22Rv1 (cell line): ENCODE measurements around the gene FAU.

Experiments
- H3K27ac ChIP-seq: fragments of 450-650 bp; 2 replicates; pipeline ENCODE4 v1.5.1; 2017
- ZFX ChIP-seq: fragments of 450-650 bp; IDR thresholded peaks from 2 replicates; pipeline ENCODE4 v1.6.1; 2017; ENCODE audit warnings: antibody characterized with exemption, borderline replicate concordance
- TF ChIP-seq, protein P1 (sequence below): fragments of 450-650 bp; IDR thresholded peaks from 2 replicates; pipeline ENCODE4 v1.5.1; 2017; ENCODE audit warnings: mild to moderate bottlenecking

FAU gene

DNA sequence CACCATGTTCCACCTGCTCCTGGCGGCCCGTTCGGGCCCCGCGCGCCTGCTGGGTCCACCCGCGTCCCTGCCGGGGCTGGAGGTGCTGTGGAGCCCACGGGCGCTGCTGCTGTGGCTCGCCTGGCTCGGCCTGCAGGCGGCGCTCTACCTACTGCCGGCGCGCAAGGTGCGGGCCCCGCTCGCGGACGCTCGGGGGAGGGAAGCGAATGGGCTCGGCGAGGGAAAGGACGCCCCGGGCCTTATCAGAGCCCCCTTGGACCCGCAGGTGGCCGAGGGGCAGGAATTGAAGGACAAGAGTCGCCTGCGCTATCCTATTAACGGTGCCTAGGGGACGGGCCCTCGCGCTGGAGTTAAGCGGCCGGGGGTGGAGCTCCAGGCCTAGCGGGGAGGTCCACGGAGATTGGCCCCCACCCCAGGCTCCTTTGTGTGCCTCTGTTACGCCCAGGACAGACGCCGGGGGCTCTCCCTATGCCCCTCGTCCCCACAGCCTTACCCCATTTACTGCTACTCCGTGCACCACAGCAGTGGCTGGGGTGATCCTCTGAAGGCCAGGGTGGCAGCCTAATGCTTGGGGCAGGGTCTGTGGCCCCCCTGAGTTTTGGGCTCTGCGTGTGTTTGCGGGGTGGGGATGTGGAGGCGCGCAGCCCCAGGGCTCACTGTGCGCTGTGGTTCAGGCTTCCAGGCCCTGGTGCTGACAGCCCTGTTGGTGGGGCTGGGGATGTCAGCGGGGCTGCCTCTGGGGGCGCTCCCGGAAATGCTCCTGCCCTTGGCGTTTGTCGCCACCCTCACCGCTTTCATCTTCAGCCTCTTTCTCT is 9.2 kb downstream of the FAU start:
- peak overlapping the region; percentile 99 for H3K27ac ChIP-seq

DNA sequence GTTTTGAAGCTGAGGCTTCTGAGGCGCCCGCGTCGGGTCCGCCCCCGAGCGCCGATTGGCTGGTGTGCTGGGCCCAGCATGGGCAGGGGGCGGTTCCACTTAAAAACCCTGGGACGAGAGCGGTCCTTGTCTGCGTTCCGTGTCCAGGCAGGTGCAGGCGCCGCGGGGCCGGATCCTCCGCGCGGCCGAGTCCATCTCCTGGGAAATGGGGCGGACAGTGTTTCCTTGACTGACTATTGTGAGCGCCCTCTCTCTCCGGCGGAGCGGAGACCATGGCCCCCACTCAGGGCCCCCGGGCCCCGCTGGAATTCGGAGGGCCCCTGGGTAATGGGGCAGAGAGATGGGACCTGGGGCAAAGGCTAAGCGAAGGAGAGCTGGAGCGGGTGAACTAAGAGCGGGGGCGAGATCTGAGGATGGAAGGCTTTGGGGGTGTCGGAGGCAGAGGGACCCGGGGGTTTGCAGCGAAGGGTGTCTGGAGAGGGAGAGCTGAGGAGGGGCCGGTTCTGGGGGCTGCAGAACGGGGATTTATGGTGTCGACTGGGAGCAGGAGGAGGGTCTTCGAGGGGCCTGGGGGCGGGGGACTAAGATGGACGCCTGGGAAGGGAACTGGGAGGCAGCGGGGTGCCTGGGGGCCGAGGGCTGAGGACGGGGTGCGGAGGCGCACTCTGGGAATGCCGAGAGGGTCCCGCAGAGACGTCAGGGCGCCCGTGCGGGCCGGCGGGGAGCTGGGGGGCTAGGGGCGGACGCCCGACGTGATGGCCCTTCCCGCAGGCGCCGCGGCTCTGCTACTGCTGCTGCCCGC is 10.0 kb downstream of the FAU start, which contains the start of gene TM7SF2:
Gene TM7SF2, plus strand, starts transcription at position 129 of the 802 bp plus-strand sequence. Its CDS starts 144 bp downstream, at position 273.
- H3K27ac ChIP-seq = peak within 1 kb of the TSS; percentile 99

More for the DNA sequence above, 9.2 kb downstream of the FAU start:
- TF ChIP-seq, protein P1, sequence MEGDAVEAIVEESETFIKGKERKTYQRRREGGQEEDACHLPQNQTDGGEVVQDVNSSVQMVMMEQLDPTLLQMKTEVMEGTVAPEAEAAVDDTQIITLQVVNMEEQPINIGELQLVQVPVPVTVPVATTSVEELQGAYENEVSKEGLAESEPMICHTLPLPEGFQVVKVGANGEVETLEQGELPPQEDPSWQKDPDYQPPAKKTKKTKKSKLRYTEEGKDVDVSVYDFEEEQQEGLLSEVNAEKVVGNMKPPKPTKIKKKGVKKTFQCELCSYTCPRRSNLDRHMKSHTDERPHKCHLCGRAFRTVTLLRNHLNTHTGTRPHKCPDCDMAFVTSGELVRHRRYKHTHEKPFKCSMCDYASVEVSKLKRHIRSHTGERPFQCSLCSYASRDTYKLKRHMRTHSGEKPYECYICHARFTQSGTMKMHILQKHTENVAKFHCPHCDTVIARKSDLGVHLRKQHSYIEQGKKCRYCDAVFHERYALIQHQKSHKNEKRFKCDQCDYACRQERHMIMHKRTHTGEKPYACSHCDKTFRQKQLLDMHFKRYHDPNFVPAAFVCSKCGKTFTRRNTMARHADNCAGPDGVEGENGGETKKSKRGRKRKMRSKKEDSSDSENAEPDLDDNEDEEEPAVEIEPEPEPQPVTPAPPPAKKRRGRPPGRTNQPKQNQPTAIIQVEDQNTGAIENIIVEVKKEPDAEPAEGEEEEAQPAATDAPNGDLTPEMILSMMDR = peak; percentile 98
- TF ChIP-seq ZFX = no peak

DNA sequence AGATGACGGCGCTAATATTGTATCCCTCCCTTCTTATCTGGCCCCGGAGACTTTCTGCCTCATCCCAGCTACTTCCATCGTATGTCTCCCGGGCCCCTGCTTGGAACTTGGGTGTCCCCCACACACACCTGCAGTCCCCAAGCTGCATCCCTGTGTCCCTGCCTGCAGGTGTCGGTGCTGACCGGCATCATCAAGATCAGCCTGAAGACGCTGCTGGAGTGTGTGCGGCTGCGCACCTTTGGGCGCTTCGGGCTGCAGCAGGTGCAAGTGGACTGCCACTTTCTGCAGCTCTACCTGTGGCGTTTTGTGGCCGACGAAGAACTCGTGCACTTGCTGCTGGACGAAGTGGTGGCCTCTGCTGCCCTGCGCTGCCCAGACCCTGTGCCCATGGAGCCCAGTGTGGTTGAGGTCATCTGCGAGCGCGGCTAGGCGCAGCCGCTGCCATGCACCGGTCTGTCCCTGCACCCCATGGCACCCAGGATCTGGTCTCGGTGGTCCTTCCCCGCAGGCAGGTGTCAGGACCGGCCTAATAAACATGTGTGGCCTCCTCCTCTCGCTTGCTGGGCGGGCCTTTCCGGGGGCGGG is 10.7 kb downstream of the FAU start:
- TF ChIP-seq ZFX = no peak
- TF ChIP-seq, protein P1 = no peak
- peak overlapping the region; percentile 99 for H3K27ac ChIP-seq

More for the DNA sequence above, 10.0 kb downstream of the FAU start, which contains the start of gene TM7SF2:
- TF ChIP-seq, protein P1 = no peak
- TF ChIP-seq ZFX = no peak

DNA sequence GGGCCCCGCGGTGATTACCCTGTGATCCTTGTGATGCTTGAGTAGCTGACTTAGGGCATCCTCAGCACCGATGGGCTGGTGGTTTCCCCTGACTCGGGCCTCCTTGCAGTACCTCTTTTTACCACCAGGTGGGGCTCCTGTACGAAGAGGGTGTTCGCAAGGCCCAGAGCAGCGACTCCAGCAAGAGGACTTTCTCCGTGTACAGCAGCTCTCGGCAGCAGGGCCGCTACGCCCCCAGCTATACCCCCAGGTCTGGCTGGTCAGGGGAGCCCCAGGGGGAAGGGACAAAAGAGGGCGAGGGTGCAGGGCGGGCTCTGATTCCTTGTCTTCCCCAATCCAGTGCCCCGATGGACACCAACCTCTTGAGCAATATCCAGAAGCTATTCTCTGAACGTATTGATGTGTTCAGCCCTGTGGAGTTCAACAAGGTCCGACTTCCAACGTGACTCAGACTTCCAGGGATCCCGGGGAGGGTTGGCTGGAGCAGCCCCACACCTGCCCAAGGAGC is 11.5 kb downstream of the FAU start:
- H3K27ac ChIP-seq = peak overlapping the region; percentile 99

DNA sequence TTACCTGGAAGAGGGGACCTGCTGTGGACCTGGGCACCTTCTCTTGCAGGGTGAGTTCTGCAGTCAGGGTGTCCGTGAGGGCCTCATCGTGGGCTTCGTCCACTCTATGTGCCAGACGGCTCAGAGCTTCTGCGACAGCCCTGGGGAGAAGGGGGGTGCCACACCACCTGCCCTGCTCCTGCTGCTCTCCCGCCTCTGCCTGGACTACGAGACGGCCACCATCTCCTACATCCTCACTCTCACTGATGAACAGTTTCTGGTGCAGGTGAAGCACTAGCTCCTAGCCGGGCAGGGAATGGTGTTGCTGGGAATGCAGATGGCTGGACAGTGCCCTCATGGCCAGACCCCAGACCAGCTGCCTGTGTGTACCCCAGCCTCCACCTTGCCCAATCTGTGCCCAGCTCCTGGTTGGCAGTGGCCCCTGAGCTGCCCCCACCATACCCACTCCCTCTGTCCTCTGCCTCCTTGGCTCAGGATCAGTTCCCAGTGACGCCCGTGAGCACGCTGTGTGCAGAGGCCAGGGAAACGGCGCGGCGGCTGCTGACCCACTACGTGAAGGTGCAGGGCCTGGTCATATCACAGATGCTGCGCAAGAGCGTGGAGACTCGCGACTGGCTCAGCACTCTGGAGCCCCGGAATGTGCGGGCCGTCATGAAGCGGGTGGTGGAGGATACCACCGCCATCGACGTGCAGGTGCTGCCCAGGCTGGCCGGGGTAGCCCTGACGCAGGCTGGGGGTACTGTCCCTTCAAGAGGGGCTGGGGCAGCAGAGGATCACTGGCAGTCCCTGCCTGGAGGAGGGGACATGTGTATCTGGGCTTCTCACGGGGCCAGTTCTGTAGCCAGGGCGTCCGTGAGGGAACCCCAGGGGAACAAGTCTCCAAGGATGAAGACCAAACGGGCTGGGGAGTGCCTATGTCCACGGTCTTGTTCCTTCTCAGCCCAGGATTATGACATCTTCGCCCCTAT is 12.4 kb downstream of the FAU start:
- no peak for TF ChIP-seq ZFX
- TF ChIP-seq, protein P1 = no peak
- H3K27ac ChIP-seq = peak overlapping the region; percentile 99; the same call in 1 of the 2 replicates

More for the DNA sequence above, 11.5 kb downstream of the FAU start:
- TF ChIP-seq, protein P1 = peak; percentile 96
- no peak for TF ChIP-seq ZFX

DNA sequence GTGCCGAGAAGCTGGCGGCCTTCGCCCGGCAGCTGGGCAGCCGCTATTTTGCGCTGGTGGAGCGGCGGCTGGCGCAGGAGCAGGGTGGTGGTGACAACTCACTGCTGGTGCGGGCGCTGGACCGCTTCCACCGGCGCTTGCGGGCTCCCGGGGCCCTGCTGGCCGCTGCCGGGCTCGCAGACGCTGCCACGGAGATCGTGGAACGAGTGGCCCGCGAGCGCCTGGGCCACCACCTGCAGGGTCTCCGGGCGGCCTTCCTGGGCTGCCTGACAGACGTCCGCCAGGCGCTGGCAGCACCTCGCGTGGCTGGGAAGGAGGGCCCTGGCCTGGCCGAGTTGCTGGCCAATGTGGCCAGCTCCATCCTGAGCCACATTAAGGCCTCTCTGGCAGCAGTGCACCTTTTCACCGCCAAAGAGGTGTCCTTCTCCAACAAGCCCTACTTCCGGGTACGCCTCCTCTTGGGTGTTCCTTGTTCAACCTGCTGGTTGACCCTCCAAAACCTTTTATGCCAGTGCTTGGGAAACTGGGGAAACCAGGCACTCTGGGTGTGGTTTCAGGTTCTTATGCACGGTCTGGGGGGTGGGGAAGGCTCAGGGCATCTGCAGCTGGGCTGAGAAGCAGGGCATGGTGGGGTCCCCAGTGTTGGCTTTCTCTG is 13.3 kb downstream of the FAU start:
- no peak overlapping the region for H3K27ac ChIP-seq
- TF ChIP-seq, protein P1 = no peak
- TF ChIP-seq ZFX = no peak
